ENCODE results near the gene C1QTNF2. TPM values are rescaled to one million over a fixed set of nuclear protein-coding genes. Genes with fewer than 3 reads are reported as not detected.
A peak's percentile ranks its signal among the peaks of the same experiment; 100 is the strongest.

The C1QTNF2 gene
- total and polyA plus RNA-seq, 2 of the 8 experiments (the other 6 are each of a cell fraction or from before 2014, with no cell fraction given), result 1.0 to 2.0 TPM

DNA sequence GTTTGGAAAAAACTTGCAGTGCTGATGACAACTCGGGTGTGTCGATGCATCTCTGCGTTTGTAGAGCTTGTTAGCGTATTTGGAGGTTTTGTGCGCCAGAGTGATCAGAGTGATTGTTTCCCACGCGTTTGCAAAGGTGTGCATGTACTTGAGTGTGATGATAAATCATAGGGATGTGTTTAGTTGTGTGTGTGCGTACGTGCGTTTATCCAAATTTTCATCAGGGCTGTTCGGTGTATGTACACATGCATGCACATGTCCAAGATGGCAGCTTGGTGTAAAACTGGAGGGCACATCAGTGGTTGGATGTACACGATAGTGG, 248 bp upstream of the C1QTNF2 start:
- FAIRE-seq, result peak; percentile 24
- 0 out of 2 replicates have a peak overlapping the region, but pooled peaks have one; percentile 2 for H2BK20ac ChIP-seq (ENCODE audit: low read length)
- no peak overlapping the region for H4K8ac ChIP-seq (ENCODE audit: extremely low read depth, insufficient read depth, low read length)
- no peak overlapping the region for H2AK5ac ChIP-seq (ENCODE audit: low read depth, low read length)
- H2BK5ac ChIP-seq (ENCODE audit: low read depth, low read length), result no peak overlapping the region
- DNase-seq (ENCODE audit: low read depth in 1 of 2, low spot score in 2 of 2), result no peak
- no peak overlapping the region for H3K23ac ChIP-seq (ENCODE audit: insufficient read length)
- WGBS, 2 experiments (ENCODE audit: extremely low coverage in 1 of 2, insufficient coverage in 1 of 2, insufficient read length in 1 of 2, insufficient replicate concordance in 2 of 2, low coverage in 1 of 2, low lambda C conversion rate in 2 of 2, missing lambda C conversion rate in 1 of 2), result 55% methylated on average over 12 of the region's 12 CpGs; no CpG with 5 or more reads in 1 of the 2 experiments
- H4K20me1 ChIP-seq (replicated peaks in 1 of 2; ENCODE audit: control insufficient read depth in 1 of 2, insufficient read depth in 2 of 2, low read length in 2 of 2), result no peaks in the 10 kb centered on the region
- peak overlapping the region; percentile 52 for H4K91ac ChIP-seq (replicated peaks; ENCODE audit: insufficient read length, low read length)
- H3K23me2 ChIP-seq (ENCODE audit: low read depth, low read length), result 0 out of 2 replicates have a peak, but pooled peaks cover 4% of the 10 kb centered on the region
- ChIA-PET CTCF (ENCODE audit: partially characterized antibody) (interaction anchor here (0.6 to 2.2 kb wide), 12 partner anchors 11 to 340 kb away, joined by 3 to 15 read pairs (median 4); no protein-coding TSS in a partner anchor), POLR2A (ENCODE audit: partially characterized antibody) (interaction anchor here (1.2 to 1.7 kb wide), 5 partner anchors 9 to 173 kb away, joined by 3 to 8 read pairs (median 3); no protein-coding TSS in a partner anchor)
- no peak overlapping the region for H3K56ac ChIP-seq (replicated peaks; ENCODE audit: insufficient read length, low read depth, low read length)
- H2BK120ac ChIP-seq (replicated peaks; ENCODE audit: low read depth, low read length), result peak overlapping the region; percentile 70
- no peak for TF ChIP-seq GABPA (IDR thresholded peaks at IDR 0.05; ENCODE audit: borderline replicate concordance, insufficient read depth, low read length)
- TF ChIP-seq SAP30 (IDR thresholded peaks at IDR 0.05; ENCODE audit: insufficient read depth, insufficient replicate concordance, low read length), result peak; percentile 43
- no peak for TF ChIP-seq POLR2AphosphoS5 (IDR thresholded peaks at IDR 0.05; ENCODE audit: low read depth, low read length)
- TF ChIP-seq ASH2L (IDR thresholded peaks at IDR 0.05; ENCODE audit: low read length), result peak; percentile 11
- no peak for TF ChIP-seq JUND (IDR thresholded peaks at IDR 0.05; ENCODE audit: low read length)
- peak; percentile 20 for TF ChIP-seq KDM4A (IDR thresholded peaks at IDR 0.05; ENCODE audit: low read depth, low read length, severe bottlenecking)
- H3K4me3 ChIP-seq (ENCODE audit: extremely low read depth in 1 of 4, insufficient read depth in 2 of 4, low read depth in 3 of 4, low read length in 4 of 4), result peak overlapping the region; percentile 29 to 67 (median 46)
- no peak overlapping the region for H3K14ac ChIP-seq (ENCODE audit: insufficient read length)
- peaks cover 3 to 5% (median 4%) of the 10 kb centered on the region in 4 experiments; a peak in 4 of 7 replicates for H3K4me1 ChIP-seq (replicated peaks in 1 of 4; ENCODE audit: control insufficient read depth in 3 of 4, insufficient read depth in 4 of 4, low read length in 3 of 4)
- H3K36me3 ChIP-seq (ENCODE audit: control insufficient read depth in 2 of 4, insufficient read depth in 4 of 4, low read length in 3 of 4), result no peaks in the 10 kb centered on the region
- no peak overlapping the region for H4K5ac ChIP-seq (ENCODE audit: insufficient read length, low read depth, low read length)
- peak overlapping the region; percentile 65 to 78 for H3K4me2 ChIP-seq (ENCODE audit: insufficient read depth in 1 of 2, low read depth in 2 of 2, low read length in 2 of 2)
- peak overlapping the region; percentile 89 for H2AFZ ChIP-seq (ENCODE audit: low read length)
- H3K27me3 ChIP-seq (replicated peaks in 1 of 4; ENCODE audit: control insufficient read depth in 3 of 4, extremely low read depth in 1 of 4, insufficient read depth in 3 of 4, low read length in 3 of 4), result peaks cover 1 to 15% (median 10%) of the 10 kb centered on the region in 4 experiments
- H3K79me2 ChIP-seq (ENCODE audit: control insufficient read depth in 1 of 2, insufficient read depth in 2 of 2, low read length in 2 of 2), result no peaks in the 10 kb centered on the region
- H3K9me3 ChIP-seq (ENCODE audit: insufficient read depth in 2 of 2, low read depth in 1 of 2, low read length in 1 of 2), result no peaks in the 10 kb centered on the region
- peak overlapping the region; percentile 3 for H3K4ac ChIP-seq (replicated peaks; ENCODE audit: insufficient read length, low read depth, low read length)
- H3K27ac ChIP-seq (ENCODE audit: low read depth, low read length), result no peak overlapping the region
- no peak overlapping the region for H2BK15ac ChIP-seq (ENCODE audit: low read length)
- no peak overlapping the region for H2BK12ac ChIP-seq (ENCODE audit: low read depth, low read length)
- H3K79me1 ChIP-seq (ENCODE audit: low read depth, low read length), result no peaks in the 10 kb centered on the region
- peak overlapping the region in 2 of 4 experiments; percentile 39; a peak in 2 of 7 replicates for H3K9ac ChIP-seq (replicated peaks in 1 of 4; ENCODE audit: extremely low read depth in 1 of 4, low read depth in 3 of 4, low read length in 3 of 4)
- peak overlapping the region; percentile 54; the same call in 1 of the 2 replicates for H3K18ac ChIP-seq (ENCODE audit: extremely low read depth, low read length)
